OCI-LY1 (cell line): Measurements from ENCODE around the gene MME.

Experiments
- CTCF ChIP-seq: fragments of 200-600 bp; sonication (generic), shearing (Covaris generic); IDR thresholded peaks from 2 replicates; pipeline ENCODE4 v1.5.1; 2017; ENCODE audit warnings: mild to moderate bottlenecking, antibody characterized with exemption, low read length, moderate library complexity, mixed read lengths
- EZH2 ChIP-seq: fragments of 200-600 bp; sonication (generic), shearing (Covaris generic); IDR thresholded peaks from 2 replicates; pipeline ENCODE4 v1.8.0; 2017; ENCODE audit warnings: borderline replicate concordance, mixed run types, mild to moderate bottlenecking, antibody characterized with exemption, low read length, moderate library complexity, mixed read lengths

- TF ChIP-seq CTCF = no peak
- no peak for TF ChIP-seq EZH2
Observed at GRCh38 chr3:155179437-155179827, 99.3 kb downstream of the MME start.
